Activated naive CD4-positive, alpha-beta T cell treated with anti-CD3 and anti-CD28 coated beads for 36 hours (primary cell): ENCODE data around the gene ARHGEF2. TPM values are rescaled to one million over a fixed set of nuclear protein-coding genes. Genes with fewer than 3 reads are reported as not detected.
A peak's percentile ranks its signal among the peaks of the same experiment; 100 is the strongest.

Experiments used
- CTCF ChIA-PET: fragments of 350-600 bp; sonication (Branson Sonifier 250); formaldehyde crosslinking; loops from one replicate; lab custom pipeline; 2021; ENCODE audit warnings: antibody characterized with exemption; lab: Charles Lee
- DNase-seq: peaks from one replicate; pipeline ENCODE4 v3.0.0-alpha.2; 2020
- H3K27ac Mint-ChIP-seq: one replicate; pipeline ENCODE4 v1.8.0; 2021; ENCODE audit warnings: mild to moderate bottlenecking, mixed read lengths
- H3K27me3 Mint-ChIP-seq: one replicate; pipeline ENCODE4 v1.8.0; 2021; ENCODE audit warnings: low read depth, mixed read lengths
- H3K36me3 Mint-ChIP-seq: one replicate; pipeline ENCODE4 v1.8.0; 2021; ENCODE audit warnings: low read depth, mixed read lengths
- H3K4me1 Mint-ChIP-seq: one replicate; pipeline ENCODE4 v1.8.0; 2021; ENCODE audit warnings: low read depth, mixed read lengths
- H3K4me3 Mint-ChIP-seq: one replicate; pipeline ENCODE4 v1.8.0; 2021; ENCODE audit warnings: mild to moderate bottlenecking, moderate library complexity, mixed read lengths
- H3K9me3 Mint-ChIP-seq: one replicate; pipeline ENCODE4 v1.8.0; 2021; ENCODE audit warnings: mixed read lengths
- intact Hi-C: fragments of 100-400 bp; cut with micrococcal nuclease; formaldehyde crosslinking; loops from one replicate; pipeline ENCODE4 v1.15.1; 2023
- total RNA-seq, 2 experiments: library from RNA; stranded (reverse); gene quantifications; one replicate each; pipeline ENCODE4 v1.2.3, GENCODE V29; 2021

ARHGEF2 gene
- total RNA-seq, 2 experiments from 2014 or later, result 154 to 159 TPM

- H3K27me3 Mint-ChIP-seq, result no peaks in the 10 kb centered on the region
- H3K9me3 Mint-ChIP-seq, result no peaks in the 10 kb centered on the region
- CTCF ChIA-PET, result interaction anchor here (0.6 to 1.0 kb wide), 2 partner anchors 9 to 85 kb away, joined by 4 read pairs; no protein-coding TSS in a partner anchor
- intact Hi-C loops, result no loop called here
- H3K36me3 Mint-ChIP-seq, result peaks cover 33% of the 10 kb centered on the region
- peaks cover 12% of the 10 kb centered on the region for H3K4me1 Mint-ChIP-seq
- peak overlapping the region; percentile 10 for H3K27ac Mint-ChIP-seq
- H3K4me3 Mint-ChIP-seq, result no peak overlapping the region
- no peak for DNase-seq
Measured at GRCh38 chr1:156006666-156007376, 28.5 kb upstream of the ARHGEF2 start.

- CTCF ChIA-PET, result interaction anchor here (1.0 to 1.2 kb wide), 4 partner anchors 15 to 67 kb away, joined by 3 to 11 read pairs (median 4); no protein-coding TSS in a partner anchor
- H3K27me3 Mint-ChIP-seq, result no peaks in the 10 kb centered on the region
- peak; percentile 46 for DNase-seq
- peaks cover 12% of the 10 kb centered on the region for H3K4me1 Mint-ChIP-seq
- no peak overlapping the region for H3K4me3 Mint-ChIP-seq
- peak overlapping the region; percentile 32 for H3K27ac Mint-ChIP-seq
- H3K9me3 Mint-ChIP-seq, result no peaks in the 10 kb centered on the region
- intact Hi-C loops, result no loop called here
- H3K36me3 Mint-ChIP-seq, result peaks cover 19% of the 10 kb centered on the region
Measured at GRCh38 chr1:156004843-156005584, 26.7 kb upstream of the ARHGEF2 start.

- Mint-ChIP-seq H3K4me3 (no peak overlapping the region), H3K4me1 (peaks cover 12% of the 10 kb centered on the region), H3K27ac (no peak overlapping the region), H3K27me3 (no peaks in the 10 kb centered on the region), H3K36me3 (peaks cover 13% of the 10 kb centered on the region), H3K9me3 (no peaks in the 10 kb centered on the region)
- DNase-seq, result no peak
- CTCF ChIA-PET, result interaction anchor here (1.0 kb wide), 1 partner anchor 14 kb away, joined by 3 read pairs; no protein-coding TSS in a partner anchor
- intact Hi-C loops, result no loop called here
Measured at GRCh38 chr1:156003923-156004188, 25.5 kb upstream of the ARHGEF2 start.

- Mint-ChIP-seq H3K4me3 (no peak overlapping the region), H3K27me3 (no peaks in the 10 kb centered on the region), H3K27ac (no peak overlapping the region), H3K36me3 (peaks cover 8% of the 10 kb centered on the region), H3K4me1 (peaks cover 12% of the 10 kb centered on the region), H3K9me3 (no peaks in the 10 kb centered on the region)
- DNase-seq, result no peak
- CTCF ChIA-PET, result interaction anchor here (0.6 to 1.0 kb wide), 2 partner anchors 64 to 335 kb away, joined by 3 to 5 read pairs; no protein-coding TSS in a partner anchor
- intact Hi-C loops, result no loop called here
Measured at GRCh38 chr1:156002188-156002911, 24.0 kb upstream of the ARHGEF2 start.

- H3K4me1 Mint-ChIP-seq, result peaks cover 11% of the 10 kb centered on the region
- intact Hi-C loops, result no loop called here
Measured at GRCh38 chr1:156001662-156002171, 23.4 kb upstream of the ARHGEF2 start.

GRCh38 chr1:156001021-156001661, 22.8 kb upstream of the ARHGEF2 start:
- DNase-seq, result no peak
- no peaks in the 10 kb centered on the region for H3K27me3 Mint-ChIP-seq
- H3K4me1 Mint-ChIP-seq, result peaks cover 10% of the 10 kb centered on the region
- no peaks in the 10 kb centered on the region for H3K36me3 Mint-ChIP-seq
- no peak overlapping the region for H3K4me3 Mint-ChIP-seq
- CTCF ChIA-PET, result interaction anchor here (0.6 to 1.1 kb wide), 2 partner anchors 12 to 336 kb away, joined by 3 read pairs; no protein-coding TSS in a partner anchor
- intact Hi-C loops, result no loop called here
- no peak overlapping the region for H3K27ac Mint-ChIP-seq
- H3K9me3 Mint-ChIP-seq, result no peaks in the 10 kb centered on the region

More at GRCh38 chr1:156001662-156002171, 23.4 kb upstream of the ARHGEF2 start:
- CTCF ChIA-PET, result interaction anchor here (0.6 to 1.0 kb wide), 2 partner anchors 64 to 336 kb away, joined by 3 to 5 read pairs; no protein-coding TSS in a partner anchor
- Mint-ChIP-seq H3K27me3 (no peaks in the 10 kb centered on the region), H3K9me3 (no peaks in the 10 kb centered on the region), H3K4me3 (no peak overlapping the region), H3K27ac (no peak overlapping the region), H3K36me3 (peaks cover 2% of the 10 kb centered on the region)
- DNase-seq, result no peak

GRCh38 chr1:155999964-156000363, 21.6 kb upstream of the ARHGEF2 start:
- no peaks in the 10 kb centered on the region for H3K36me3 Mint-ChIP-seq
- H3K27ac Mint-ChIP-seq, result no peak overlapping the region
- no peaks in the 10 kb centered on the region for H3K9me3 Mint-ChIP-seq
- no peaks in the 10 kb centered on the region for H3K27me3 Mint-ChIP-seq
- no peak overlapping the region for H3K4me3 Mint-ChIP-seq
- intact Hi-C loops, result no loop called here
- DNase-seq, result no peak
- CTCF ChIA-PET, result interaction anchor here (1.1 kb wide), 1 partner anchor 10 kb away, joined by 3 read pairs; no protein-coding TSS in a partner anchor
- H3K4me1 Mint-ChIP-seq, result peaks cover 4% of the 10 kb centered on the region

GRCh38 chr1:155996166-155996565, 17.8 kb upstream of the ARHGEF2 start:
- H3K4me3 Mint-ChIP-seq, result no peak overlapping the region
- H3K9me3 Mint-ChIP-seq, result no peaks in the 10 kb centered on the region
- CTCF ChIA-PET, result interaction anchor here (0.6 to 2.5 kb wide), 4 partner anchors 17 to 58 kb away, joined by 3 to 13 read pairs (median 5); no protein-coding TSS in a partner anchor
- intact Hi-C loops, result no loop called here
- H3K27me3 Mint-ChIP-seq, result no peaks in the 10 kb centered on the region
- no peaks in the 10 kb centered on the region for H3K36me3 Mint-ChIP-seq
- no peak overlapping the region for H3K27ac Mint-ChIP-seq
- no peak for DNase-seq
- no peaks in the 10 kb centered on the region for H3K4me1 Mint-ChIP-seq

GRCh38 chr1:155993595-155993994, 15.2 kb upstream of the ARHGEF2 start:
- H3K27me3 Mint-ChIP-seq, result no peaks in the 10 kb centered on the region
- H3K36me3 Mint-ChIP-seq, result no peaks in the 10 kb centered on the region
- H3K27ac Mint-ChIP-seq, result no peak overlapping the region
- no peak overlapping the region for H3K4me3 Mint-ChIP-seq
- CTCF ChIA-PET, result interaction anchor here (0.8 to 1.2 kb wide), 3 partner anchors 15 to 71 kb away, joined by 3 to 7 read pairs (median 3); partner anchors contain the start of gene ARHGEF2
- H3K4me1 Mint-ChIP-seq, result peaks cover 4% of the 10 kb centered on the region
- DNase-seq, result no peak
- H3K9me3 Mint-ChIP-seq, result no peaks in the 10 kb centered on the region
- intact Hi-C loops, result no loop called here

- DNase-seq, result no peak
Measured at GRCh38 chr1:155990005-155990739, 11.8 kb upstream of the ARHGEF2 start.

More at GRCh38 chr1:155990005-155990739, 11.8 kb upstream of the ARHGEF2 start:
- Mint-ChIP-seq H3K27me3 (no peaks in the 10 kb centered on the region), H3K4me3 (no peak overlapping the region), H3K9me3 (no peaks in the 10 kb centered on the region), H3K4me1 (peaks cover 4% of the 10 kb centered on the region), H3K36me3 (no peaks in the 10 kb centered on the region), H3K27ac (no peak overlapping the region)
- CTCF ChIA-PET, result interaction anchor here (0.5 to 6.7 kb wide), 21 partner anchors 9 to 93 kb away, joined by 3 to 129 read pairs (median 6); partner anchors contain the start of genes ARHGEF2 and KHDC4
- intact Hi-C loops, result no loop called here
